Common myeloid progenitor, CD34-positive (primary cell): ENCODE results near the gene PROCA1.

Experiments used
- CTCF ChIA-PET: fragments of 350-600 bp; sonication (Branson Sonifier 250); formaldehyde crosslinking; loops from one replicate; lab custom pipeline; 2021; ENCODE audit warnings: antibody characterized with exemption; lab: Charles Lee
- POLR2A ChIA-PET: fragments of 350-600 bp; sonication (Branson Sonifier 250); formaldehyde crosslinking; loops from one replicate; lab custom pipeline; 2021; ENCODE audit warnings: antibody characterized with exemption; lab: Charles Lee
- DNase-seq, 3 donors: peaks; one replicate each; pipeline versions ENCODE4 v3.0.0 to v3.0.0-alpha.2; 2013
- H3K27ac ChIP-seq, 2 experiments: 1 replicate in 1 of 2; 2 replicates in 1 of 2; pipeline ENCODE4 v1.7.0; 2013; ENCODE audit warnings: inconsistent platforms in 2 of 2, low read length in 2 of 2, mild to moderate bottlenecking in 2 of 2, low read depth in 1 of 2, moderate library complexity in 1 of 2; ENCODE audit not compliant: severe bottlenecking in 2 of 2, insufficient read depth in 1 of 2, poor library complexity in 1 of 2
- H3K27me3 ChIP-seq, 5 experiments: replicated peaks in 2 of 5; 1 replicate in 3 of 5; 2 replicates in 2 of 5; pipeline versions ENCODE4 v1.6.1 to v1.7.0; 2013; ENCODE audit warnings: low read length in 4 of 5, mild to moderate bottlenecking in 2 of 5, moderate library complexity in 2 of 5, inconsistent platforms in 1 of 5; ENCODE audit not compliant: insufficient read depth in 5 of 5, control insufficient read depth in 4 of 5
- H3K36me3 ChIP-seq, 4 experiments: 1 replicate in 2 of 4; 2 replicates in 2 of 4; pipeline versions ENCODE4 v1.6.1 to v1.7.0; 2013; ENCODE audit warnings: low read length in 3 of 4, control low read depth in 1 of 4, mild to moderate bottlenecking in 1 of 4; ENCODE audit not compliant: control insufficient read depth in 4 of 4, insufficient read depth in 4 of 4
- H3K4me1 ChIP-seq, 4 experiments: 1 replicate in 3 of 4; 2 replicates in 1 of 4; pipeline versions ENCODE4 v1.6.1 to v1.7.1; 2013; ENCODE audit warnings: low read length in 3 of 4, mild to moderate bottlenecking in 3 of 4, control low read depth in 1 of 4, inconsistent platforms in 1 of 4, moderate library complexity in 1 of 4; ENCODE audit not compliant: control insufficient read depth in 4 of 4, insufficient read depth in 4 of 4; ENCODE audit errors: control extremely low read depth in 1 of 4
- H3K4me3 ChIP-seq, 7 experiments: 1 replicate in 4 of 7; 2 replicates in 3 of 7; pipeline versions ENCODE4 v1.5.1 to v1.7.0; 2013; ENCODE audit warnings: mild to moderate bottlenecking in 7 of 7, low read length in 6 of 7, moderate library complexity in 6 of 7, inconsistent platforms in 2 of 7, low read depth in 2 of 7, control low read depth in 1 of 7; ENCODE audit not compliant: insufficient read depth in 4 of 7, control insufficient read depth in 1 of 7; ENCODE audit errors: extremely low read depth in 1 of 7
- H3K9me3 ChIP-seq, 5 experiments: 1 replicate in 4 of 5; 2 replicates in 1 of 5; pipeline versions ENCODE4 v1.6.1 to v1.7.1; 2013; ENCODE audit warnings: low read length in 4 of 5, mild to moderate bottlenecking in 2 of 5, inconsistent platforms in 1 of 5, low read depth in 1 of 5, moderate library complexity in 1 of 5; ENCODE audit not compliant: control insufficient read depth in 4 of 5, insufficient read depth in 2 of 5; ENCODE audit errors: control extremely low read depth in 1 of 5
- WGBS: methylation state at CpG from one replicate; pipeline ENCODE4 v1.1.5; 2013; ENCODE audit not compliant: insufficient coverage; 5-methylcytosine and 5-hydroxymethylcytosine counted together

The PROCA1 gene

DNA sequence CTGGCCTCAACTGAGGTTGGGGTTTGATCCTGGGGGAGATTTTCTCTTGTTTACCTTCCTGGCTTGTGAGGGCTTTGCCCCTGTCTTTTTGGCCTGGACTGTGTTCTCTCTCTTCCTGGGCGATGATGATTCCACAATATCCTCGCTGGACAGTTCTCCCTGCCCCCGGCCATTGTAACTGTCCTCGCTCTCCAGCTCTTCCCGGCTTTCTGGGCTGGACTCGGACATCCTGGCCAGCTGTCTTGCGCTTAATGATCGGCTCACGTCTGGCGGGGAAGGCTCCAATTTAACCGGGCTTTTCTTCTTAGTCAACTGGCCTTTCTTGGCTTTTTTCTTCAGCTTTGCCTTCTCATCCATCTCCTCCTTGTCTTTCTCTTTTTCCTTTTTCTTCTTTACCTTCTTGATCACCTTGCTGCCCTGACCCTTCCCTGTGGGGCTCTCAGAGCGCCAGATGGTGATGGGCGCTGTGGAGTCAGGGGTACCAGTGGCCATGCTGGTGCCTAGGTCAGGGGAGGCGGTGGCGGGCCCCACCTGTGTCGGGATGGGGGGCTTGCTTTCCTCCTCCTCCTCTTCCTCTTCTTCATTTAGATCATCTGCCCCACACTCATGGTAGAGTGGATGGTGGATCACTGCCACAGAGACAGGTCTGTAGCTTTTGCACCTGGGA lies 8.0 kb downstream of the PROCA1 start:
- H3K4me3 ChIP-seq, result no peak overlapping the region
- H3K9me3 ChIP-seq, result no peaks in the 10 kb centered on the region
- CTCF ChIA-PET, result no interaction called here
- H3K27me3 ChIP-seq, result no peaks in the 10 kb centered on the region
- H3K27ac ChIP-seq, result no peak overlapping the region
- H3K4me1 ChIP-seq, result no peaks in the 10 kb centered on the region
- H3K36me3 ChIP-seq, result peaks cover 22 to 67% (median 48%) of the 10 kb centered on the region in 4 experiments
- WGBS, result 98% methylated on average over 13 of the region's 16 CpGs
- no peak for DNase-seq
- POLR2A ChIA-PET, result no interaction called here

DNA sequence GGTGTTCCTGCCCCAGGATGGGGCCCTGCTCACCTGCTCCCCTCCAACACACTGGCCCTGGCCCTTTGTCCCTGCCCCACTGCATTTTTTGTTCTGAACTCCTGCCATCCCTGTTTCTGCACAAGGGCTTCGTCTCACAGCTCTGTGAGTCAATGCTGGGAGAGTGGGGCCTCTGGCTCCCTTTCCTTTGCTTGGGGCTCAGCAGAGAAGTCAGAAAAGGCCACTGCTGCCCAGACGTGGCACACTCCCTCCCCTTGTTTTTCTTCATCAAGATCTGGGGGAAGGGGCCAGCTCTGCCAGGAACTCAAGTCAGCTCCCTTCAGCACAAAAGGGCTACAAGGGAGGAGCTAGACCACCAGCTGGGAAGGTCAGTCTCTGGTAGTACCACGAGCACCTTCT lies 8.9 kb downstream of the PROCA1 start:
- Histone ChIP-seq H3K4me1 (no peaks in the 10 kb centered on the region), H3K36me3 (peaks cover 30 to 76% (median 56%) of the 10 kb centered on the region in 4 experiments), H3K27ac (no peak overlapping the region), H3K4me3 (no peak overlapping the region), H3K9me3 (no peaks in the 10 kb centered on the region), H3K27me3 (no peaks in the 10 kb centered on the region)
- POLR2A ChIA-PET, result interaction anchor here (1.1 kb wide), 1 partner anchor 8 kb away, joined by 3 read pairs; no protein-coding TSS in a partner anchor
- no peak for DNase-seq
- CTCF ChIA-PET, result interaction anchor here (1.4 kb wide), 1 partner anchor 9 kb away, joined by 5 read pairs; no protein-coding TSS in a partner anchor
- 100% methylated on average over 2 of the region's 3 CpGs for WGBS

DNA sequence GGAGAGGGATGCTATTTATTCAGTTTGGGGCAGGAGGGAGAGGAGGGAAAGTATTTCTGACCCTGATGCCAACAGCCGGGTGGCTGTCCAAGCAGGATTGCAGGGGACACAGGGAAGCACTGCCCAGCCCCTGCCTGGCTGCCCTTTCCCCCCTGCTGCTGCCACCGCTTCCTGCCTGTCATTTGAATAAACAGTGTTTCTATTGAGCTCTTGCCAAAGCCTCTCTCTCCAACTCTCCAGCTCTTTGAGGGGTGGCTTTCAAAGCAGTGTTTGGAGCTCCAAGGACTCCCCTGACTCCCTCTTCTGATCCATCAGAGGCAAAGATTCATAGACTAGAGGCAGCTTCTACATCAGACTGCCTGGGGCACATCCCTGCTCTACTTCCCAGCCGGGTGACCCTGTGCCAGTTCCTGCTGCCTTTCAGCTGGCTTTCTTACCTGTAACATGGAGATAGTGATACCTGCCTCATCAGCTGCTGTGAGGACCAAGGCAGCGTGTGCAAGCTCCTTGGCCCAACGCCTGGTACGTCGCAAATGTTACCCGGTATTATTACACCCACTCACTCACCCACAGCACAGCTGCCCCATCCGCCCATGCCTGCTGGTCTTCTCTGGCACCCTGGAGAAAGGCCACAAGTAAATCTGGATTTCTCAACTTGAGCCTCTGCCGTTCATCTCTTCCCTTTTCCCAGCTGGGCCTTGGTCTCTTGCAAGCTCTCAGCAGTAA lies 9.5 kb downstream of the PROCA1 start:
- Histone ChIP-seq H3K27ac (no peak overlapping the region), H3K36me3 (peaks cover 33 to 81% (median 61%) of the 10 kb centered on the region in 4 experiments), H3K4me1 (no peaks in the 10 kb centered on the region), H3K27me3 (no peaks in the 10 kb centered on the region), H3K4me3 (no peak overlapping the region), H3K9me3 (no peaks in the 10 kb centered on the region)
- POLR2A ChIA-PET, result interaction anchor here (1.1 kb wide), 1 partner anchor 9 kb away, joined by 3 read pairs; no protein-coding TSS in a partner anchor
- WGBS, result 98% methylated on average over 10 of the region's 10 CpGs
- DNase-seq, result no peak
- CTCF ChIA-PET, result interaction anchor here (1.4 kb wide), 1 partner anchor 9 kb away, joined by 5 read pairs; no protein-coding TSS in a partner anchor

DNA sequence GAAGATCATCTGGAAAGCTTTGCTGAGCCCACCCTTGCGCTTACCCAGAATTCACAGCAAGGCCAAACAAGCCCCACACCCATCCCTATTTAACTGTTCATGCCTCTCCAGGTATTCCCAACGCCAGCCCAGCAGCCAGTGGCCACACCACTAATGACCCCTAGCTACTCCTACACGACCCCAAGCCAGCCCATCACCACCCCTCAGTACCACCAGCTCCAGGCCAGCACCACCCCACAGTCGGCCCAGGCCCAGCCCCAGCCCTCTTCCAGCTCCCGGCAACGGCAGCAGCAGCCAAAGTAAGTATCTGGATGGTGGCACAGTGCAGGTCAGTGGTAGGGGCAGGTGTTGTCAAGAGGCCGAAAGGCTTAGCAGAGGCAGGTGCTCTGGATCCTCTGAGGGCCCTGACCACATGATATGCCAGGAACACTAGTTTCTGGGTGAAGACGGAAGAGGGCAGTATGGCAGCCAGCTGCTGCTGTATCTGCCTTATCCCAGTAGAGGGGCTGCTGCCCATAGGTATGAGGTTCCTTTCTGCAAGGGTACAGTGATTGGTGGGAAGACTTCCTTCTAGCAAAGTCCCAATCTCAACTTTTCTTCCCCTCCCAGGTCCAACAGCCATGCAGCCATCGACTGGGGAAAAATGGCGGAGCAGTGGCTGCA lies 10.7 kb downstream of the PROCA1 start:
- CTCF ChIA-PET, result interaction anchor here (1.2 kb wide), 1 partner anchor 25 kb away, joined by 4 read pairs; no protein-coding TSS in a partner anchor
- H3K27ac ChIP-seq, result no peak overlapping the region
- POLR2A ChIA-PET, result no interaction called here

DNA sequence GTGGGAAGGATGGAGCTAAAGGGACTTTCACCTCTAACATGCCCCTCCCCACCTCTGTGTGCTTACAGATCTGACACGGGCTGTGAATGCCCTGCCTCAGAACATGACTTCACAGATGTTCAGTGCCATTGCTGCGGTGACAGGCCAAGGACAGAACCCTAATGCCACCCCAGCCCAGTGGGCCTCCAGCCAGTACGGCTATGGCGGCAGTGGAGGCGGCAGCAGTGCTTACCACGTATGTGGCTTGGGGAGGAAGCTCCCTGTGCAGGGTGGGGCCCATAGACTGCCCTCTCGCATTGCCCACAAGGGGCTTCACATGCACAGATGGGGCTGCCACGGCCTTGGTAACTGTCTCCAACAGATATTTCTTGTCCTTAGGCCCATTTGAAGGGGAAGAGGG lies 11.4 kb downstream of the PROCA1 start:
- no peaks in the 10 kb centered on the region for H3K4me1 ChIP-seq
- H3K9me3 ChIP-seq, result no peaks in the 10 kb centered on the region
- WGBS, result 98% methylated on average over 7 of the region's 8 CpGs
- no peak overlapping the region for H3K27ac ChIP-seq
- ChIA-PET CTCF (interaction anchor here (0.6 to 1.2 kb wide), 3 partner anchors 8 to 25 kb away, joined by 3 to 4 read pairs (median 4); no protein-coding TSS in a partner anchor), POLR2A (no interaction called here)
- H3K36me3 ChIP-seq, result peaks cover 37 to 97% (median 75%) of the 10 kb centered on the region in 4 experiments
- no peak overlapping the region for H3K4me3 ChIP-seq
- no peak for DNase-seq
- H3K27me3 ChIP-seq, result no peaks in the 10 kb centered on the region

More for the DNA sequence above, 10.7 kb downstream of the PROCA1 start:
- Histone ChIP-seq H3K4me1 (no peaks in the 10 kb centered on the region), H3K27me3 (no peaks in the 10 kb centered on the region), H3K9me3 (no peaks in the 10 kb centered on the region), H3K36me3 (peaks cover 33 to 90% (median 70%) of the 10 kb centered on the region in 4 experiments), H3K4me3 (no peak overlapping the region)
- WGBS, result 97% methylated on average over 8 of the region's 10 CpGs
- no peak for DNase-seq

DNA sequence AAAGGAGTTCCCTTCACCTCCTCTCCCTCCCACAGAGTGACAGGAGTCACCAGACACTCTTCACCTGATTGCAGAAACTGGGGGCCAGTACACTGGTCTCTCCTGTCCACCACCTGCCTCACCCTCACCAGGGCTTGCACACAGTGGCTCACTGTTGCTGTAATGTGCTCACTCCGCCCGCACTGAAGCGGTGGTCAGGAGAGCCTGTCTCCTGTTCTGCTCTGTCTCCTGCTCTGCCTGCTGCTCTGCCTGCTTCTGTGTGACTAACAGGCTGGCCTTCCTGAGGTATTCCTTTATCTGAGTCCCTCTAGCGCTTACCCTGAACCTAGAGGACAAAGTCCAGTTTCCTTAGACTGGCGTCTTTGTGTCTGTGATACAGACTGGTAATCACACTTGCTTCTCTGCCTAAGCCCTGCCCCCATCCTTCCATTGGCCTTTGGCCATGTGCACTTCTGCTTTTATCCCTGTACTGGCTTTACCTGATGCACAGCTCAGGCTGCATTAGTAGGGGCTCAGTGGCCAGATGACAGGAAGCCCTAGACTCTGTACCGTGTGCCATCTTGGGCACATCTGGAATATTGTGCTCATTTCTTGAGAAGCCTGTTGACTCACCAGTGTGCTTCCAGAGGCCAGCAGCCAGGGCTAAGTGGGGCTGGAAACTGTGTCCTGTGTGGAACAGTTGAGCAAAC lies 13.3 kb downstream of the PROCA1 start:
- WGBS, result 95% methylated on average over 6 of the region's 6 CpGs
- H3K27ac ChIP-seq, result no peak overlapping the region
- peaks cover 36 to 100% (median 80%) of the 10 kb centered on the region in 4 experiments for H3K36me3 ChIP-seq
- ChIA-PET CTCF (no interaction called here), POLR2A (no interaction called here)
- H3K9me3 ChIP-seq, result no peaks in the 10 kb centered on the region
- DNase-seq, result no peak
- H3K4me3 ChIP-seq, result no peak overlapping the region
- H3K4me1 ChIP-seq, result no peaks in the 10 kb centered on the region
- H3K27me3 ChIP-seq, result no peaks in the 10 kb centered on the region
